ENCODE measurements around the gene KRT83. TPM values are rescaled to one million over a fixed set of nuclear protein-coding genes. Genes with fewer than 3 reads are reported as not detected.

Gene KRT83
- polyA plus RNA-seq, result not detected in 3 replicates
- not detected for polyA plus RNA-seq (2011; ENCODE audit: low read depth)
- polyA plus RNA-seq (2011; cell fraction: cytosol; rRNA removed), result not detected in 2 replicates
- polyA plus RNA-seq (2011; cell fraction: nucleus; rRNA removed), result not detected in 2 replicates
- polyA plus RNA-seq (2012; ENCODE audit: low replicate concordance), result not detected in 2 replicates
- polyA minus RNA-seq, result not detected in 3 replicates
- not detected for polyA minus RNA-seq (2011; cell fraction: cytosol; rRNA and poly(A)+ RNA removed)
- polyA minus RNA-seq (2011; cell fraction: nucleus; rRNA and poly(A)+ RNA removed), result not detected in 2 replicates

DNA sequence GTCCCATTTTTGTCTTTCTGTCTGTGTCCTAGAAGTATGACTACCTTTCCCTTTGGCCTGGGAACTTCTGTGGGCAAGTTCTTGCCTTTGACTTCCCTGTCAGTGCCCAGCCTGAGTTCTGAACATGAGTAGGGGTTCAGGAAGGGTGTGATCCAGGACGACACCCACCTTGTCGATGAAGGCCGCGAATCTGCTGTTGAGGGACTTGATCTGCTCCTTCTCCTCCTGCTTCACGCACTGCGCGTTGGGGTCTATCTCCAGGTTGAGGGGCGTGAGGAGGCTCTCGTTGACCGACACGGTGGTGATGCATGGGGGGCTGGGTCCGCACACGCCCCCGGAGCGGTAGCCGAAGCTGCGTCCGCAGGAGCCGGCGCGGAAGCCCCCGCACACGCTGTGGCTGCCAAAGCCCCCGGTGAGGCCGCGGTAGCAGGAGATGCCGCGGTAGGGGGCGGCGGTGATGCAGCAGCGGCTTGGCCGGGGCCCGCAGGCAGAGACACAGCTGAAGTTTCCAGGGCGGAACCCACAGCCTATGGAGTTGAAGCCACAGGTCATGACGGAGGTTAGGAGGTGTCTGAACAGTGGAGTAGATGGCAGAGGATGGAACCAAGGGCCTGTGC, at the start of gene KRT83:
KRT83 (minus strand) TSS at position 615 of the 617 bp plus-strand sequence; CDS start at position 552, 63 bp downstream.
- H4K20me1 ChIP-seq (ENCODE audit: control insufficient read depth, extremely low read depth, insufficient read depth, low read length), result no peaks in the 10 kb centered on the region
- FAIRE-seq (no peak), DNase-seq (ENCODE audit: low read depth, low spot score) (no peak)
- no peak within 1 kb of the TSS for H3K4me2 ChIP-seq (ENCODE audit: control insufficient read depth, extremely low read depth, insufficient read depth, low read depth, low read length)
- H3K4me1 ChIP-seq (ENCODE audit: control insufficient read depth, extremely low read depth, insufficient read depth, low read length), result no peaks in the 10 kb centered on the region
- no peak within 1 kb of the TSS for H3K4me3 ChIP-seq (ENCODE audit: control insufficient read depth in 2 of 3, extremely low read depth in 1 of 3, insufficient read depth in 2 of 3, low read depth in 1 of 3, low read length in 3 of 3)
- H2AFZ ChIP-seq (ENCODE audit: control insufficient read depth, low read length), result no peak within 1 kb of the TSS
- TF ChIP-seq EZH2 (IDR thresholded peaks at IDR 0.05; ENCODE audit: low read length), result no peak
- TF ChIP-seq, protein P1, sequence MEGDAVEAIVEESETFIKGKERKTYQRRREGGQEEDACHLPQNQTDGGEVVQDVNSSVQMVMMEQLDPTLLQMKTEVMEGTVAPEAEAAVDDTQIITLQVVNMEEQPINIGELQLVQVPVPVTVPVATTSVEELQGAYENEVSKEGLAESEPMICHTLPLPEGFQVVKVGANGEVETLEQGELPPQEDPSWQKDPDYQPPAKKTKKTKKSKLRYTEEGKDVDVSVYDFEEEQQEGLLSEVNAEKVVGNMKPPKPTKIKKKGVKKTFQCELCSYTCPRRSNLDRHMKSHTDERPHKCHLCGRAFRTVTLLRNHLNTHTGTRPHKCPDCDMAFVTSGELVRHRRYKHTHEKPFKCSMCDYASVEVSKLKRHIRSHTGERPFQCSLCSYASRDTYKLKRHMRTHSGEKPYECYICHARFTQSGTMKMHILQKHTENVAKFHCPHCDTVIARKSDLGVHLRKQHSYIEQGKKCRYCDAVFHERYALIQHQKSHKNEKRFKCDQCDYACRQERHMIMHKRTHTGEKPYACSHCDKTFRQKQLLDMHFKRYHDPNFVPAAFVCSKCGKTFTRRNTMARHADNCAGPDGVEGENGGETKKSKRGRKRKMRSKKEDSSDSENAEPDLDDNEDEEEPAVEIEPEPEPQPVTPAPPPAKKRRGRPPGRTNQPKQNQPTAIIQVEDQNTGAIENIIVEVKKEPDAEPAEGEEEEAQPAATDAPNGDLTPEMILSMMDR (optimal IDR thresholded peaks at IDR 0.05 in 1 of 3, IDR thresholded peaks at IDR 0.05 in 1 of 3, conservative IDR thresholded peaks at IDR 0.05 in 1 of 3; ENCODE audit: extremely low read depth in 1 of 3, insufficient read depth in 2 of 3, low read length in 3 of 3), result no peak
- H3K9me3 ChIP-seq (ENCODE audit: control insufficient read depth, low read depth, low read length), result no peaks in the 10 kb centered on the region
- dilution Hi-C loops (cut with MboI; ENCODE audit: extremely low pct_ligation_motif_present, low sequenced_read_pairs), result no loop called here
- no peak within 1 kb of the TSS for H3K27ac ChIP-seq (ENCODE audit: control insufficient read depth, insufficient read depth, low read length)
- no peak within 1 kb of the TSS for H3K9ac ChIP-seq (ENCODE audit: control insufficient read depth, extremely low read depth, insufficient read depth, low read length)
- H3K27me3 ChIP-seq (ENCODE audit: control insufficient read depth, extremely low read depth, insufficient read depth, low read length), result peaks cover 4% of the 10 kb centered on the region
- no peaks in the 10 kb centered on the region for H3K36me3 ChIP-seq (ENCODE audit: control insufficient read depth in 2 of 2, extremely low read depth in 1 of 2, insufficient read depth in 2 of 2, low read length in 2 of 2)
- H3K9me1 ChIP-seq (ENCODE audit: control insufficient read depth, extremely low read depth, insufficient read depth, low read length), result no peaks in the 10 kb centered on the region
- H3K79me2 ChIP-seq (ENCODE audit: control insufficient read depth, insufficient read depth, low read length), result no peaks in the 10 kb centered on the region

- Histone ChIP-seq H2AFZ (ENCODE audit: control insufficient read depth, low read length) (no peak overlapping the region), H3K36me3 (ENCODE audit: control insufficient read depth in 2 of 2, extremely low read depth in 1 of 2, insufficient read depth in 2 of 2, low read length in 2 of 2) (no peaks in the 10 kb centered on the region), H4K20me1 (ENCODE audit: control insufficient read depth, extremely low read depth, insufficient read depth, low read length) (no peaks in the 10 kb centered on the region), H3K4me1 (ENCODE audit: control insufficient read depth, extremely low read depth, insufficient read depth, low read length) (no peaks in the 10 kb centered on the region), H3K79me2 (ENCODE audit: control insufficient read depth, insufficient read depth, low read length) (no peaks in the 10 kb centered on the region), H3K9me1 (ENCODE audit: control insufficient read depth, extremely low read depth, insufficient read depth, low read length) (no peaks in the 10 kb centered on the region), H3K27me3 (ENCODE audit: control insufficient read depth, extremely low read depth, insufficient read depth, low read length) (peaks cover 9% of the 10 kb centered on the region), H3K9me3 (ENCODE audit: control insufficient read depth, low read depth, low read length) (no peaks in the 10 kb centered on the region), H3K4me2 (ENCODE audit: control insufficient read depth, extremely low read depth, insufficient read depth, low read depth, low read length) (no peak overlapping the region), H3K4me3 (ENCODE audit: control insufficient read depth in 2 of 3, extremely low read depth in 1 of 3, insufficient read depth in 2 of 3, low read depth in 1 of 3, low read length in 3 of 3) (no peak overlapping the region), H3K27ac (ENCODE audit: control insufficient read depth, insufficient read depth, low read length) (no peak overlapping the region), H3K9ac (ENCODE audit: control insufficient read depth, extremely low read depth, insufficient read depth, low read length) (no peak overlapping the region)
- DNase-seq (ENCODE audit: low read depth, low spot score), result no peak
- FAIRE-seq, result no peak
- dilution Hi-C loops (cut with MboI; ENCODE audit: extremely low pct_ligation_motif_present, low sequenced_read_pairs), result no loop called here
- TF ChIP-seq, protein P1 (optimal IDR thresholded peaks at IDR 0.05 in 1 of 3, IDR thresholded peaks at IDR 0.05 in 1 of 3, conservative IDR thresholded peaks at IDR 0.05 in 1 of 3; ENCODE audit: extremely low read depth in 1 of 3, insufficient read depth in 2 of 3, low read length in 3 of 3), result no peak
- TF ChIP-seq EZH2 (IDR thresholded peaks at IDR 0.05; ENCODE audit: low read length), result no peak
Observed at GRCh38 chr12:52369809-52370208, 48.6 kb upstream of the KRT83 start.
